ENCODE data around the gene PITPNC1.

The PITPNC1 gene

GRCh38 chr17:67414130-67414529, 37.0 kb downstream of the PITPNC1 start:
- no peak overlapping the region for H3K4me3 ChIP-seq (ENCODE audit: low read depth, low read length)
- no peak overlapping the region for H3K14ac ChIP-seq (ENCODE audit: low read length)
- H2AFZ ChIP-seq (ENCODE audit: insufficient read depth, low read length, poor library complexity) = no peak overlapping the region
- no peak overlapping the region for H3K27ac ChIP-seq (ENCODE audit: low read depth, low read length)
- H4K12ac ChIP-seq (ENCODE audit: low read depth, low read length) = no peak overlapping the region
- H3K9ac ChIP-seq (ENCODE audit: low read length) = no peak overlapping the region
- DNase-seq = no peak
- no peak overlapping the region for H3K4ac ChIP-seq (ENCODE audit: low read depth, low read length)
- no peak overlapping the region for H2AK5ac ChIP-seq (ENCODE audit: low read length)
- no peak overlapping the region for H3K18ac ChIP-seq (ENCODE audit: low read length)
- H3K23ac ChIP-seq (ENCODE audit: low read length) = no peak overlapping the region
- WGBS (ENCODE audit: extremely low coverage, insufficient coverage, insufficient read length) = no CpG with 5 or more reads among the region's 1 CpG
- no peaks in the 10 kb centered on the region for H3K9me3 ChIP-seq (ENCODE audit: insufficient read depth, low read depth, low read length)
- no peak overlapping the region for H2BK120ac ChIP-seq (ENCODE audit: insufficient read depth, low read length, poor library complexity)
- H4K91ac ChIP-seq (ENCODE audit: low read depth, low read length) = no peak overlapping the region
- H3K79me1 ChIP-seq (ENCODE audit: low read length) = no peaks in the 10 kb centered on the region
- H3K79me2 ChIP-seq (ENCODE audit: control insufficient read depth, insufficient read depth, low read length, poor library complexity) = no peaks in the 10 kb centered on the region
- H3K36me3 ChIP-seq (ENCODE audit: control insufficient read depth in 1 of 2, insufficient read depth in 2 of 2, low read length in 2 of 2) = no peaks in the 10 kb centered on the region
- no peak overlapping the region for H2BK12ac ChIP-seq (ENCODE audit: low read length)
- no peaks in the 10 kb centered on the region for H3K4me1 ChIP-seq (ENCODE audit: control insufficient read depth in 1 of 2, insufficient read depth in 2 of 2, low read length in 2 of 2)
- H3K4me2 ChIP-seq (ENCODE audit: low read length) = no peak overlapping the region
- H3K27me3 ChIP-seq (ENCODE audit: insufficient read depth, low read length) = no peaks in the 10 kb centered on the region
- no peak overlapping the region for H4K8ac ChIP-seq (ENCODE audit: low read depth, low read length)
- H2BK5ac ChIP-seq (ENCODE audit: low read depth, low read length, poor library complexity) = no peak overlapping the region

GRCh38 chr17:67414559-67414958, 37.5 kb downstream of the PITPNC1 start:
- Histone ChIP-seq H3K23ac (ENCODE audit: low read length) (no peak overlapping the region), H2BK12ac (ENCODE audit: low read length) (no peak overlapping the region), H3K4me2 (ENCODE audit: low read length) (no peak overlapping the region), H3K4me1 (ENCODE audit: control insufficient read depth in 1 of 2, insufficient read depth in 2 of 2, low read length in 2 of 2) (no peaks in the 10 kb centered on the region), H3K9ac (ENCODE audit: low read length) (no peak overlapping the region), H4K12ac (ENCODE audit: low read depth, low read length) (no peak overlapping the region), H3K27me3 (ENCODE audit: insufficient read depth, low read length) (no peaks in the 10 kb centered on the region), H4K91ac (ENCODE audit: low read depth, low read length) (no peak overlapping the region), H3K4me3 (ENCODE audit: low read depth, low read length) (no peak overlapping the region), H2BK120ac (ENCODE audit: insufficient read depth, low read length, poor library complexity) (no peak overlapping the region), H3K79me2 (ENCODE audit: control insufficient read depth, insufficient read depth, low read length, poor library complexity) (no peaks in the 10 kb centered on the region), H2BK5ac (ENCODE audit: low read depth, low read length, poor library complexity) (no peak overlapping the region), H2AFZ (ENCODE audit: insufficient read depth, low read length, poor library complexity) (no peak overlapping the region), H3K36me3 (ENCODE audit: control insufficient read depth in 1 of 2, insufficient read depth in 2 of 2, low read length in 2 of 2) (no peaks in the 10 kb centered on the region), H3K79me1 (ENCODE audit: low read length) (no peaks in the 10 kb centered on the region), H2AK5ac (ENCODE audit: low read length) (no peak overlapping the region), H3K27ac (ENCODE audit: low read depth, low read length) (no peak overlapping the region), H3K18ac (ENCODE audit: low read length) (no peak overlapping the region), H4K8ac (ENCODE audit: low read depth, low read length) (no peak overlapping the region), H3K14ac (ENCODE audit: low read length) (no peak overlapping the region), H3K9me3 (ENCODE audit: insufficient read depth, low read depth, low read length) (no peaks in the 10 kb centered on the region), H3K4ac (ENCODE audit: low read depth, low read length) (no peak overlapping the region)
- no peak for DNase-seq
- no CpG with 5 or more reads among the region's 2 CpGs for WGBS (ENCODE audit: extremely low coverage, insufficient coverage, insufficient read length)

GRCh38 chr17:67415291-67415690, 38.2 kb downstream of the PITPNC1 start:
- Histone ChIP-seq H3K79me2 (ENCODE audit: control insufficient read depth, insufficient read depth, low read length, poor library complexity) (no peaks in the 10 kb centered on the region), H3K79me1 (ENCODE audit: low read length) (no peaks in the 10 kb centered on the region), H3K9ac (ENCODE audit: low read length) (no peak overlapping the region), H3K4me3 (ENCODE audit: low read depth, low read length) (no peak overlapping the region), H4K12ac (ENCODE audit: low read depth, low read length) (no peak overlapping the region), H3K36me3 (ENCODE audit: control insufficient read depth in 1 of 2, insufficient read depth in 2 of 2, low read length in 2 of 2) (no peaks in the 10 kb centered on the region), H3K9me3 (ENCODE audit: insufficient read depth, low read depth, low read length) (no peaks in the 10 kb centered on the region), H3K4me2 (ENCODE audit: low read length) (no peak overlapping the region), H2BK5ac (ENCODE audit: low read depth, low read length, poor library complexity) (no peak overlapping the region), H3K4ac (ENCODE audit: low read depth, low read length) (no peak overlapping the region), H3K27me3 (ENCODE audit: insufficient read depth, low read length) (no peaks in the 10 kb centered on the region), H4K8ac (ENCODE audit: low read depth, low read length) (no peak overlapping the region), H2AFZ (ENCODE audit: insufficient read depth, low read length, poor library complexity) (no peak overlapping the region), H4K91ac (ENCODE audit: low read depth, low read length) (no peak overlapping the region), H2BK12ac (ENCODE audit: low read length) (no peak overlapping the region), H2AK5ac (ENCODE audit: low read length) (no peak overlapping the region), H3K18ac (ENCODE audit: low read length) (no peak overlapping the region), H3K23ac (ENCODE audit: low read length) (no peak overlapping the region), H3K14ac (ENCODE audit: low read length) (no peak overlapping the region), H3K27ac (ENCODE audit: low read depth, low read length) (no peak overlapping the region), H3K4me1 (ENCODE audit: control insufficient read depth in 1 of 2, insufficient read depth in 2 of 2, low read length in 2 of 2) (no peaks in the 10 kb centered on the region), H2BK120ac (ENCODE audit: insufficient read depth, low read length, poor library complexity) (no peak overlapping the region)
- no peak for DNase-seq
- no CpG with 5 or more reads among the region's 7 CpGs for WGBS (ENCODE audit: extremely low coverage, insufficient coverage, insufficient read length)

- Histone ChIP-seq H3K79me1 (ENCODE audit: low read length) (no peaks in the 10 kb centered on the region), H3K9me3 (ENCODE audit: insufficient read depth, low read depth, low read length) (no peaks in the 10 kb centered on the region), H3K23ac (ENCODE audit: low read length) (no peak overlapping the region), H3K27me3 (ENCODE audit: insufficient read depth, low read length) (no peaks in the 10 kb centered on the region), H3K4me3 (ENCODE audit: low read depth, low read length) (no peak overlapping the region), H3K36me3 (ENCODE audit: control insufficient read depth in 1 of 2, insufficient read depth in 2 of 2, low read length in 2 of 2) (no peaks in the 10 kb centered on the region), H4K91ac (ENCODE audit: low read depth, low read length) (no peak overlapping the region), H2BK5ac (ENCODE audit: low read depth, low read length, poor library complexity) (no peak overlapping the region), H2BK120ac (ENCODE audit: insufficient read depth, low read length, poor library complexity) (no peak overlapping the region), H3K9ac (ENCODE audit: low read length) (no peak overlapping the region), H4K8ac (ENCODE audit: low read depth, low read length) (no peak overlapping the region), H2AK5ac (ENCODE audit: low read length) (no peak overlapping the region), H4K12ac (ENCODE audit: low read depth, low read length) (no peak overlapping the region), H3K4me2 (ENCODE audit: low read length) (no peak overlapping the region), H3K79me2 (ENCODE audit: control insufficient read depth, insufficient read depth, low read length, poor library complexity) (no peaks in the 10 kb centered on the region), H3K4ac (ENCODE audit: low read depth, low read length) (no peak overlapping the region), H2AFZ (ENCODE audit: insufficient read depth, low read length, poor library complexity) (no peak overlapping the region), H2BK12ac (ENCODE audit: low read length) (no peak overlapping the region), H3K4me1 (ENCODE audit: control insufficient read depth in 1 of 2, insufficient read depth in 2 of 2, low read length in 2 of 2) (peaks cover 0 to 2% of the 10 kb centered on the region in 2 experiments), H3K18ac (ENCODE audit: low read length) (no peak overlapping the region), H3K27ac (ENCODE audit: low read depth, low read length) (no peak overlapping the region), H3K14ac (ENCODE audit: low read length) (no peak overlapping the region)
- no peak for DNase-seq
- no CpG with 5 or more reads among the region's 1 CpG for WGBS (ENCODE audit: extremely low coverage, insufficient coverage, insufficient read length)
Measured at GRCh38 chr17:67417507-67417906, 40.4 kb downstream of the PITPNC1 start.
